Measurements from ENCODE around the gene LAYN.

LAYN gene

GRCh38 chr11:111531687-111532364 is 8.7 kb upstream of the LAYN start:
- peak; percentile 56 for DNase-seq

GRCh38 chr11:111532365-111532709 is 8.2 kb upstream of the LAYN start:
- DNase-seq = no peak

DNA sequence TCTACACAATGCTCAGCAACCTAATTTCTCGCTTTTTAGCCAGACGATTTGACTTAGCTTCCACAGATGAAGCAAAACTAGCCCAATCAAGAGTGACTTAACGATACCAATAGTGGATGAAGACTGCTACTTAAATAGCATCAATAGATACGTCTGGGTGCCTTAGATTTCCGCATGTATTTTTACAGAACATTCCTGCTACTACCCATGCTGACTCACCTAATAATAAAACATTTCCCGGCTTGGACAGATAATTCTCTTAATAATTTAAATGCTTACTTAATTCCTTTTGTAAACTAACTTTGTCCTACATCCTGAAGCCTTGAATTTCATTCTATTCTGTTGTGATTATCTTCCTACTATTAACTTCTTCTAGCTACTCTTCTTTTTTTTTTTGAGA is 5.2 kb upstream of the LAYN start:
- no peak for DNase-seq

GRCh38 chr11:111537336-111537860 is 3.1 kb upstream of the LAYN start:
- DNase-seq = no peak

DNA sequence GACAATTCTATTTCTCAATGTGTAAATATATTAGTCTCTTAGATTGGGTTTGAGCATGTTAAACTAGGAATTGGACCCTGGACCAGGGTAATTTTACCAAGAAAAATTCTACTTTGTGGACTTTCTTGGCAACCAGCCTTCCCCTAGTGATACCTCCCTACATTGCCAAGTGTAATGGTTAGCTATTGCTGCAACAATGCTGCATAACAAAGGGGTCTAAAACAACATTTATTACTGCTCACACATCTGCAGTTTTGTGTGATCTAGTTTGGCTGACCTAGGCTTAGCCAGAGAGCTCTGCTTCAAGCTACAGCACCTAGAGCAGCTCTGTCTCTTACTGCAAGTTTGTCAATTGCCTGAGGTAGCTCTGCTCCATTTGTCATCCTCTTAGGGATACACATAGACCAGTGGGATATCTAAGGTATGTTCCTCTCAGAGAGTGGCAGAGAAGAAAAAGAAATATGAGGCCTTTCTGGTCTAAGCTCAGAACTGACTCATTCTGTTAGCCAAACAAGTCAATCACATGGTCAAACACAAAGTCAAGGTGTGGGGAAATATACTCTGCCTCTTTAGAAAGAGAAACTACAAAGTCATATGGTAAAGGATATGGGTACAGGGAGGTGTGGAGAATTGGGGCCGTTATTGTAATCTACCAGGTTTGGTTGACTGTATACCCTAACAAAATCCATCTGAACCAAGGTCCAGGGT is 2.0 kb upstream of the LAYN start:
- no peak for DNase-seq

DNA sequence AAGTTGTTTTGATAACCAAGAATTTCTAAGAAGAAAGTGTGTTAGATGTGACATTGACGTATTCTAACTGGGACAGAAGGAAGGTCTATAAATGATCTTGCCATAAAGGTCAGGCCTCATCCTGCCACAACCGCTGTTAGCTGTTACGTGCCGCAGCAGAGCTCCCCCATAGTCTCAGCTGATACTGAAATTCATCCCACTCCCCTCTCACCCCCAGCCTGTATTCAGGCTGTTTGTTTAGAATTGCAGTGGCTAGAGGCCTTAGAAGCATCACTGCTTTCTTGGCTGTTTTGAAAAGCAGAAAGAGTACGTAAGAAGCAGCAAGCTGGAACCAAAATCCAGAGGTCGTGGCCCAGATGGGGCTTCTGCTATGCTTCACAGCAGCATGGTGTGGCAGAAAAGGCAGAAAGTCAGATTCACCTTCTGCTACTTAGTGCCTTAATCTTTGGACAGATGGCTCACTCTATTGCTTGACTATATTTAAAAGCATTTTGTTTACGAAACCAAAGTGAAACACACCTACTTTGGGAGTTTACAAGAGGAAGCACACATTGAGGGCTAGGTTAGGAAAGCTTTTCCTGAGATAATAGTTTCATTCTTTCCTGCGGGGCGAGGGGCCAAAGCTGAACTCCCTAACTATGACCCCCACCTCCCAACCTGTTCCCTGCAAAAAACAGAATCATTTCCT is 950 bp upstream of the LAYN start:
- no peak for DNase-seq

- no peak for DNase-seq
Observed at GRCh38 chr11:111540937-111541253, 375 bp downstream of the LAYN start.

GRCh38 chr11:111541254-111542061 is 938 bp downstream of the LAYN start:
- DNase-seq = peak; percentile 24

GRCh38 chr11:111542606-111543275 is 2.2 kb downstream of the LAYN start:
- DNase-seq = no peak

- DNase-seq = no peak
Observed at GRCh38 chr11:111548525-111548924, 8.0 kb downstream of the LAYN start.

- DNase-seq = no peak
Observed at GRCh38 chr11:111549196-111549868, 8.8 kb downstream of the LAYN start.

GRCh38 chr11:111549869-111550203 is 9.3 kb downstream of the LAYN start:
- no peak for DNase-seq

DNA sequence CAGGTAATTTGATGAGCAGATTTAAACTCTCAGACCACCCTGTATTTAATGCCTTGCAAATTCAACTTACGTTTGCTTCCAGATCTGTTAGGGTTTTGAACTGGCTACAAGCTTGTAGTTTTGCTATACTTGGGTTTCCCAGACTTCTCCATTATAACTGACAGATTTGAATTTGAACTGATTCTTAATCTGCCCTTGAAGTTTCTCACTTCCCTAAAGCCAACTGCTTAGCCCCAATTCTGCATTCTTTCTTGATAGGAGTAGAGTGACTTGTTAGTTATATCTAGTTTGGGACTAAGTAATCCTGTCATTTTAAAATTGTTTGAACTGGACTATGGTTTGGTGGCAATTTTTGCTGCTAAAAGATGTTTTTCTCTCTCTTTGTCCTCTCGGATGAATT is 9.7 kb downstream of the LAYN start:
- DNase-seq = no peak

GRCh38 chr11:111554532-111554931 is 14.0 kb downstream of the LAYN start:
- no peak for DNase-seq

DNA sequence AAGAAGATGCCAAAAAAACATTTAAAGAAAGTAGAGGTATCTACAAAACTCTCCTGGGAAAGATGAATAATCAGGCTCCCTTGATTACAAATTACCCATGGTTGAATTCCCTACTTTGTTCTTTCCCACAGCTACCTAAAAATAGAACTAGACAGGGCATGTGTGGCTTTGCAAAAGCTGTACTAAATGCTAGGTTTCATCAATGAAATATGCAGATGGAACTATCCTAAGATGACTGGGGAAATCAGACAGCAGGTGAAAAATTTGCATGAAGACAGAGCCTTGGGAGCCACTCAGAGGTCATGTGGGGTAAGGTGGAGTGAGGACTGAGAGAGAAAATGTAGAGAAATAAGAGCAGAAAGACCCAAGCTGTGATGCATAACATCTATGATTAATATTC is 14.7 kb downstream of the LAYN start:
- no peak for DNase-seq

- peak; percentile 27 for DNase-seq
Observed at GRCh38 chr11:111557425-111558111, 17.0 kb downstream of the LAYN start.

DNA sequence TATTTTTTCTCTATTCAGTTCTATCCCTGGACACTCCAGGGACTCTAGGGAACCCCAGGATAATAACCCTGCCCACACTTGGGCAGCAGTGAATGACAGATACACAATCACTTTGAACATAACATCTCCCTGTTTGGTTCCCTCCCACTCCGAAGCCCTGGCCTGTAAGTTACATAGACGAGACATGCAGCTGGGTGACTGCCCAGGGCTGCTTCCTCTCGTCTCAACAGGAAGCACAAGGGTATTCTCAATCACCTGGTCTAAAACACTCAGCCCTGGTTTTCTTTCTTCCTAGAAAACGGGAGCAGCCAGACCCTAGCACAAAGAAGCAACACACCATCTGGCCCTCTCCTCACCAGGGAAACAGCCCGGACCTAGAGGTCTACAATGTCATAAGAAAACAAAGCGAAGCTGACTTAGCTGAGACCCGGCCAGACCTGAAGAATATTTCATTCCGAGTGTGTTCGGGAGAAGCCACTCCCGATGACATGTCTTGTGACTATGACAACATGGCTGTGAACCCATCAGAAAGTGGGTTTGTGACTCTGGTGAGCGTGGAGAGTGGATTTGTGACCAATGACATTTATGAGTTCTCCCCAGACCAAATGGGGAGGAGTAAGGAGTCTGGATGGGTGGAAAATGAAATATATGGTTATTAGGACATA is 19.4 kb downstream of the LAYN start:
- DNase-seq = no peak

DNA sequence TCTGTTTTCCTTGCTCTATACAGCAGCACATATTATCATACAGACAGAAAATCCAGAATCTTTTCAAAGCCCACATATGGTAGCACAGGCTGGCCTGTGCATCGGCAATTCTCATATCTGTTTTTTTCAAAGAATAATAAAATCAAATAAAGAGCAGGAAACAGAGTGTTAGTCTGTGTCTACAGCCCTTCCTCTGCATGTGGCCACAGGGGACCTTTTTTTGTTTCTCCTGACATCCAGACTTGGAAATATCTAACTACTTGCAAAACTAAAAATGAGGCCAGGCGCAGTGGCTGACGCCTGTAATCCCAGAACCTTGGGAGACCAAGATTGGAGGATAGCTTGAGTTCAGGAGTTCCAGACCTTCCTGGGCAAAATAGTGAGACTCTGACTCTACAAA is 20.3 kb downstream of the LAYN start:
- DNase-seq = no peak

DNA sequence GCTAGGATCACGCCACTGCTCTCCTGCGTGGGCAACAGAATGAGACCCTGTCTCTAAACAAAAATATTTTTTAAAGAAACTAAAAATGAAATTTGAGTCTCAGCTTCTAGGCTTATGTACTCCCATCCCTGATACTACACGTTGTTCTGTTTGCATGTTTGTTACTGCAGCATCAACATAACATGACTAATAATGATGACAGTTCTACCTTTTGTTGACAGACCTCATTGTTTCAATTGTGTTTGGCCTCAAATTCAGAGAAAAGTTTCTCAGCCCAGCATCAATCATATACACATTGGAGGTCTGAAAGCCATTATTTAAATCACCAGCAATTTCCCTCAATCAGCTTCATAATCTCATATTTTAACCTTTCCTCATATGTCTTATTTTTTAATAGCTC is 20.8 kb downstream of the LAYN start:
- DNase-seq = no peak

GRCh38 chr11:111561791-111562325 is 21.3 kb downstream of the LAYN start:
- DNase-seq = no peak

All from 8988T (cell line).